HepG2 (cell line): ENCODE data around the gene IGF1.

ENCODE experiments used
- CENPT ChIP-seq: sonication (generic); formaldehyde crosslinking; IDR thresholded peaks from 2 replicates; pipeline ENCODE4 v1.8.0; 2022; ENCODE audit warnings: low read depth, mild to moderate bottlenecking, moderate library complexity, missing genetic modification reagents
- SUZ12 ChIP-seq: fragments of 150-350 bp; IDR thresholded peaks from 2 replicates; pipeline ENCODE4 v1.6.1; 2014; ENCODE audit warnings: low read depth, low read length
- TF ChIP-seq, protein P1 (sequence below): sonication (generic); formaldehyde crosslinking; IDR thresholded peaks from 2 replicates; pipeline ENCODE4 v1.5.0; 2020; ENCODE audit warnings: mild to moderate bottlenecking, missing genetic modification reagents, moderate library complexity

DNA sequence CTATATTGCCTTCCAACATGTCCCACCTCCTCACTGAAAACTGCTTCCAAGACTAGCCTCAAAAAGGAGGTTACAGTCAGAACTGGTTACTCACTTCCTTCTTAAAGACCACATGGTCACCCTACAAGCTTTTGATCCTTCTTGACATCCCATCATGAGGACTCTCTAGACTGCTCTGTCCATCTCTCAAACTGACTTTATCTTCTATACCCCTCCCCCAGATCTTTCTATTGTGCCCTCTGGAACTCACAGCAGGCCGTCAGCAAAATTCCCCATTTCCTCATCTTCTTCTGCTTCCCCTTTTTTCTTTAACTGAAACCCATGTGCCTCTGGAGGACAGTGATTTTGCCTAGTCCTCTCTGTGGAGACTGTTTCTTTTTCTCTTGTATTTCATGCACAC, 18.1 kb upstream of the IGF1 start:
- TF ChIP-seq SUZ12 (no peak), CENPT (CRISPR knock-in tag) (no peak)
- TF ChIP-seq, protein P1, sequence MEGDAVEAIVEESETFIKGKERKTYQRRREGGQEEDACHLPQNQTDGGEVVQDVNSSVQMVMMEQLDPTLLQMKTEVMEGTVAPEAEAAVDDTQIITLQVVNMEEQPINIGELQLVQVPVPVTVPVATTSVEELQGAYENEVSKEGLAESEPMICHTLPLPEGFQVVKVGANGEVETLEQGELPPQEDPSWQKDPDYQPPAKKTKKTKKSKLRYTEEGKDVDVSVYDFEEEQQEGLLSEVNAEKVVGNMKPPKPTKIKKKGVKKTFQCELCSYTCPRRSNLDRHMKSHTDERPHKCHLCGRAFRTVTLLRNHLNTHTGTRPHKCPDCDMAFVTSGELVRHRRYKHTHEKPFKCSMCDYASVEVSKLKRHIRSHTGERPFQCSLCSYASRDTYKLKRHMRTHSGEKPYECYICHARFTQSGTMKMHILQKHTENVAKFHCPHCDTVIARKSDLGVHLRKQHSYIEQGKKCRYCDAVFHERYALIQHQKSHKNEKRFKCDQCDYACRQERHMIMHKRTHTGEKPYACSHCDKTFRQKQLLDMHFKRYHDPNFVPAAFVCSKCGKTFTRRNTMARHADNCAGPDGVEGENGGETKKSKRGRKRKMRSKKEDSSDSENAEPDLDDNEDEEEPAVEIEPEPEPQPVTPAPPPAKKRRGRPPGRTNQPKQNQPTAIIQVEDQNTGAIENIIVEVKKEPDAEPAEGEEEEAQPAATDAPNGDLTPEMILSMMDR (CRISPR knock-in tag): no peak
